Peyer's patch (tissue), 4 donors: ENCODE data around the gene MARS1.

ENCODE experiments used
- POLR2A ChIP-seq, 2 donors: fragments of 450-650 bp; IDR thresholded peaks; one replicate each; pipeline ENCODE4 v1.5.1; 2017; ENCODE audit warnings: antibody characterized with exemption in 2 of 2, mild to moderate bottlenecking in 2 of 2, moderate library complexity in 2 of 2
- TF ChIP-seq, protein P1 (sequence below), 6 experiments: fragments of 450-650 bp in 4 of 6; fragments of 200-600 bp in 2 of 6; sonication (generic) in 1 of 6; IDR thresholded peaks; one replicate each; pipeline ENCODE4 v1.5.1; 2017 to 2019; ENCODE audit warnings: antibody characterized with exemption in 6 of 6, mild to moderate bottlenecking in 3 of 6, moderate library complexity in 1 of 6

DNA sequence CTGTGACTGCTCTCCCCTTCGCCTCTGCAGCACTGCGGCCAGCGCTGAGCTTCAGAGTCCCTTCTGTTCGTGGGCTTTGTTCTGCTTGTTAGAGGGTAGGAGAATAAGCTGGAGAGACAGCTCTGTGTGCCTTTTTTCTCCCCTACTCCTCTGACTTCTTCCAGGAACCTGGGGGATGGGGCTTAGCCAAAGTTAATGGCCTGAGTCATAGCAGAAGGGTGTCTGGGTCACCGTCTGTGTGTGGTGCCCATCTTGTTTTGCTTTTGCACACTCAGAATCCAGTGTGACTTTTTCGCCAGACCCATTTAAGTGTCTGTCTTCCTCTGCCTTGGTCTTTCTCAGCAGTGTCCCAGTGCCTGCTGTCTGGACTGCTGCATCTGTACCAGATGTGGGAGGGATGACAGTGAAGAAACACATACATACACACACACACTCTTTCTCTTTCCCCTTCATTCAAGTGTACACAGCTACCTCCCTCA is 65.0 kb downstream of the MARS1 start:
- TF ChIP-seq, protein P1, sequence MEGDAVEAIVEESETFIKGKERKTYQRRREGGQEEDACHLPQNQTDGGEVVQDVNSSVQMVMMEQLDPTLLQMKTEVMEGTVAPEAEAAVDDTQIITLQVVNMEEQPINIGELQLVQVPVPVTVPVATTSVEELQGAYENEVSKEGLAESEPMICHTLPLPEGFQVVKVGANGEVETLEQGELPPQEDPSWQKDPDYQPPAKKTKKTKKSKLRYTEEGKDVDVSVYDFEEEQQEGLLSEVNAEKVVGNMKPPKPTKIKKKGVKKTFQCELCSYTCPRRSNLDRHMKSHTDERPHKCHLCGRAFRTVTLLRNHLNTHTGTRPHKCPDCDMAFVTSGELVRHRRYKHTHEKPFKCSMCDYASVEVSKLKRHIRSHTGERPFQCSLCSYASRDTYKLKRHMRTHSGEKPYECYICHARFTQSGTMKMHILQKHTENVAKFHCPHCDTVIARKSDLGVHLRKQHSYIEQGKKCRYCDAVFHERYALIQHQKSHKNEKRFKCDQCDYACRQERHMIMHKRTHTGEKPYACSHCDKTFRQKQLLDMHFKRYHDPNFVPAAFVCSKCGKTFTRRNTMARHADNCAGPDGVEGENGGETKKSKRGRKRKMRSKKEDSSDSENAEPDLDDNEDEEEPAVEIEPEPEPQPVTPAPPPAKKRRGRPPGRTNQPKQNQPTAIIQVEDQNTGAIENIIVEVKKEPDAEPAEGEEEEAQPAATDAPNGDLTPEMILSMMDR (IDR thresholded peaks at IDR 0.05): no peak
- no peak for TF ChIP-seq POLR2A (IDR thresholded peaks at IDR 0.05)
